ENCODE measurements around the gene GDA. TPM values are rescaled to one million over a fixed set of nuclear protein-coding genes. Genes with fewer than 3 reads are reported as not detected.

GDA gene
- total RNA-seq, 1 experiment from 2014 or later: 142 TPM

DNA sequence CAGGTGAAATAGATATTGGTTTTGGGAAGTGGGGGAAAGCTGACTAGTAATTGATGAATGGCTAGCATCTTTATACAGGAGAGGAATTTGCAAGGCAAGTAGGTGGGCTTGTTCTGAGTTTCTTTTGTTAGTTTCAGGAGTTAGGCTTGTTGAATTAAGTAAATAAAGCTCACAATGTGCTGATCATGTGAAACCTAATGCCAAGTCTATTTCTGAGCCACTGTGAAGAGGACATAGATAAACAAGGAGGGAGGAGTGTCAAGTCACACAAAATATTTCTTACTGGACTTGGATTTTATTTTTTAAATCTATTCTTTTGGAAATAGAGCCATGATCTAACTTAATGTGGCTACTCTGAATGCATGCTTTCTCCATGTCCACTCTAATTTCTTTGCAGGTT is 19.9 kb downstream of the GDA start:
- intact Hi-C loops (cut with micrococcal nuclease; ENCODE audit: unreplicated experiment): no loop called here
- Histone ChIP-seq H3K27ac (no peak overlapping the region), H3K36me3 (ENCODE audit: low read depth) (no peaks in the 10 kb centered on the region), H3K4me3 (no peak overlapping the region), H3K27me3 (ENCODE audit: insufficient read depth, low read depth) (no peaks in the 10 kb centered on the region), H3K9me2 (ENCODE audit: insufficient read depth) (no peaks in the 10 kb centered on the region), H4K20me1 (ENCODE audit: insufficient read depth) (no peaks in the 10 kb centered on the region), H3K79me2 (ENCODE audit: low read depth) (0 out of 2 replicates have a peak, but pooled peaks cover 9% of the 10 kb centered on the region), H3K4me2 (no peak overlapping the region), H3K9me3 (ENCODE audit: insufficient read depth, low read depth) (no peaks in the 10 kb centered on the region), H2AFZ (no peak overlapping the region), H3K4me1 (replicated peaks; ENCODE audit: insufficient read depth) (peaks cover 15% of the 10 kb centered on the region), H3F3A (ENCODE audit: insufficient read depth, low read depth) (peaks cover 4% of the 10 kb centered on the region; the same call in 1 of the 2 replicates)
- TF ChIP-seq EZH2 (IDR thresholded peaks at IDR 0.05; ENCODE audit: low read depth): no peak
- TF ChIP-seq, protein P1, sequence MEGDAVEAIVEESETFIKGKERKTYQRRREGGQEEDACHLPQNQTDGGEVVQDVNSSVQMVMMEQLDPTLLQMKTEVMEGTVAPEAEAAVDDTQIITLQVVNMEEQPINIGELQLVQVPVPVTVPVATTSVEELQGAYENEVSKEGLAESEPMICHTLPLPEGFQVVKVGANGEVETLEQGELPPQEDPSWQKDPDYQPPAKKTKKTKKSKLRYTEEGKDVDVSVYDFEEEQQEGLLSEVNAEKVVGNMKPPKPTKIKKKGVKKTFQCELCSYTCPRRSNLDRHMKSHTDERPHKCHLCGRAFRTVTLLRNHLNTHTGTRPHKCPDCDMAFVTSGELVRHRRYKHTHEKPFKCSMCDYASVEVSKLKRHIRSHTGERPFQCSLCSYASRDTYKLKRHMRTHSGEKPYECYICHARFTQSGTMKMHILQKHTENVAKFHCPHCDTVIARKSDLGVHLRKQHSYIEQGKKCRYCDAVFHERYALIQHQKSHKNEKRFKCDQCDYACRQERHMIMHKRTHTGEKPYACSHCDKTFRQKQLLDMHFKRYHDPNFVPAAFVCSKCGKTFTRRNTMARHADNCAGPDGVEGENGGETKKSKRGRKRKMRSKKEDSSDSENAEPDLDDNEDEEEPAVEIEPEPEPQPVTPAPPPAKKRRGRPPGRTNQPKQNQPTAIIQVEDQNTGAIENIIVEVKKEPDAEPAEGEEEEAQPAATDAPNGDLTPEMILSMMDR (conservative IDR thresholded peaks at IDR 0.05): no peak
- POLR2A ChIA-PET (ENCODE audit: unreplicated experiment): no interaction called here
- no TSS peak for BruUV-seq (replicated peaks)
- no peak for DNase-seq
- CTCF ChIA-PET: interaction anchor here (0.6 kb wide), 1 partner anchor 110 kb away, joined by 11 read pairs; no protein-coding TSS in a partner anchor

DNA sequence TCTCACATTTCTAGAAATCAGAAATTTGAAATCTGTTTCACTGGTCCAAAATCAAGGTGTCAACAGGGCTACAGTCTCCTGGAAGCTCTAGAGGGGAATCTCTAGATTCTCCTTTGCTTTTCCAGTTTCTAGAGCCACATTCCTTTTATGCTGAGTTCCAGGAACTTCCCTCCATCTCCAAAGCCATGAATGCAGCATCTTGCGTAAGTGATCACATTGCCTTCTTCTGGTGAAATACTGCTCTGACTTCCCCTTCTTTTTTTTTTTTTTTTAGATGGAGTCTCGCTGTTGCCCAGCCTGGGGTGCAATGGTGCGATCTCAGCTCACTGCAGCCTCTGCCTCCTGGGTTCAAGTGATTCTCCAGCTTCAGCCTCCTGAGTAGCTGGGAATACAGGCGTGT is 23.8 kb downstream of the GDA start:
- H3K79me2 ChIP-seq (ENCODE audit: low read depth): 0 out of 2 replicates have a peak, but pooled peaks cover 5% of the 10 kb centered on the region
- CTCF ChIA-PET: interaction anchor here (0.6 kb wide), 1 partner anchor 846 kb away, joined by 7 read pairs; no protein-coding TSS in a partner anchor
- no peak for DNase-seq
- intact Hi-C loops (cut with micrococcal nuclease; ENCODE audit: unreplicated experiment): no loop called here
- H3K27me3 ChIP-seq (ENCODE audit: insufficient read depth, low read depth): no peaks in the 10 kb centered on the region
- H3K4me3 ChIP-seq: no peak overlapping the region
- H3F3A ChIP-seq (ENCODE audit: insufficient read depth, low read depth): no peaks in the 10 kb centered on the region
- H3K4me2 ChIP-seq: no peak overlapping the region
- BruUV-seq (replicated peaks): no TSS peak
- no peaks in the 10 kb centered on the region for H3K36me3 ChIP-seq (ENCODE audit: low read depth)
- no peak for TF ChIP-seq EZH2 (IDR thresholded peaks at IDR 0.05; ENCODE audit: low read depth)
- TF ChIP-seq, protein P1 (conservative IDR thresholded peaks at IDR 0.05): no peak
- H3K9me2 ChIP-seq (ENCODE audit: insufficient read depth): no peaks in the 10 kb centered on the region
- H3K27ac ChIP-seq: no peak overlapping the region
- no peaks in the 10 kb centered on the region for H3K9me3 ChIP-seq (ENCODE audit: insufficient read depth, low read depth)
- no peak overlapping the region for H2AFZ ChIP-seq
- no peaks in the 10 kb centered on the region for H3K4me1 ChIP-seq (replicated peaks; ENCODE audit: insufficient read depth)
- POLR2A ChIA-PET (ENCODE audit: unreplicated experiment): no interaction called here
- H4K20me1 ChIP-seq (ENCODE audit: insufficient read depth): 0 out of 2 replicates have a peak, but pooled peaks cover 2% of the 10 kb centered on the region

DNA sequence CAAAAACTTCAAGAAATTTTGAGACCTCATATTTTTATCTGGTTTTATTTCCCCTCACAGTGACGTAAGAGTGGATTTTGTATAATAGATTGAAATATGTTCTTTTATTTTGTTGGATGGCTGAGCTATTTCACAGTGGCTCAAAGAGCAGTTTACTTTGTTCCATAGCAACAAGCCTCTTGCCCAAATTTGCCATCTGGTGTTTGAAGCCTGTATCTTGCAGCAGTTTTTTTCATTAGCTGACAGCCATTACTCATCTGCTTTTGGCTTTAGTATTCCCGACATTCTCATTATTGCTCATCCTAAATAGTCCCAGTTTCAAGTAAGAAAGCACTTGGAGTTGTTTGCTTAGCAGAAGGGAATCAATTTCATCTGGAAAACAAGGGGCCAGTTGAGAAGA is 36.3 kb downstream of the GDA start:
- no TSS peak for BruUV-seq (replicated peaks)
- H3K9me2 ChIP-seq (ENCODE audit: insufficient read depth): no peaks in the 10 kb centered on the region
- intact Hi-C loops (cut with micrococcal nuclease; ENCODE audit: unreplicated experiment): no loop called here
- ChIA-PET CTCF (no interaction called here), POLR2A (ENCODE audit: unreplicated experiment) (no interaction called here)
- no peak overlapping the region for H3K27ac ChIP-seq
- H3K4me2 ChIP-seq: no peak overlapping the region
- no peak overlapping the region for H2AFZ ChIP-seq
- H3K27me3 ChIP-seq (ENCODE audit: insufficient read depth, low read depth): no peaks in the 10 kb centered on the region
- H4K20me1 ChIP-seq (ENCODE audit: insufficient read depth): no peaks in the 10 kb centered on the region
- no peak for DNase-seq
- no peak overlapping the region for H3K4me3 ChIP-seq
- no peaks in the 10 kb centered on the region for H3K4me1 ChIP-seq (replicated peaks; ENCODE audit: insufficient read depth)
- H3K36me3 ChIP-seq (ENCODE audit: low read depth): 0 out of 2 replicates have a peak, but pooled peaks cover 3% of the 10 kb centered on the region
- no peaks in the 10 kb centered on the region for H3F3A ChIP-seq (ENCODE audit: insufficient read depth, low read depth)
- 0 out of 2 replicates have a peak, but pooled peaks cover 9% of the 10 kb centered on the region for H3K79me2 ChIP-seq (ENCODE audit: low read depth)
- H3K9me3 ChIP-seq (ENCODE audit: insufficient read depth, low read depth): no peaks in the 10 kb centered on the region
- TF ChIP-seq EZH2 (IDR thresholded peaks at IDR 0.05; ENCODE audit: low read depth): no peak
- TF ChIP-seq, protein P1 (conservative IDR thresholded peaks at IDR 0.05): no peak
